Colonic mucosa (tissue), 4 donors: ENCODE results near the gene CD96. TPM values are rescaled to one million over a fixed set of nuclear protein-coding genes. Genes with fewer than 3 reads are reported as not detected.
"Not testable (repeated sequence)": the region's sequence is repeated elsewhere in the genome, so short reads cannot be mapped to it uniquely, and the experiment has no call there.

ENCODE experiments used
- DNase-seq: peaks from one replicate; pipeline ENCODE4 v3.0.0-alpha.2; 2020
- H3K27ac ChIP-seq: fragments of 200-600 bp; one replicate; pipeline ENCODE4 v1.8.0; 2021
- H3K27me3 ChIP-seq: fragments of 200-600 bp; one replicate; pipeline ENCODE4 v1.8.0; 2021
- H3K36me3 ChIP-seq: fragments of 200-600 bp; one replicate; pipeline ENCODE4 v1.8.0; 2021
- H3K4me1 ChIP-seq: fragments of 200-600 bp; one replicate; pipeline ENCODE4 v1.8.0; 2021; ENCODE audit warnings: mild to moderate bottlenecking
- H3K4me3 ChIP-seq: fragments of 200-600 bp; one replicate; pipeline ENCODE4 v1.8.0; 2021
- H3K9ac ChIP-seq, 2 donors: one replicate each; pipeline ENCODE4 v1.7.0; 2013; ENCODE audit warnings: control low read depth in 2 of 2, low read depth in 2 of 2, low read length in 2 of 2
- H3K9me3 ChIP-seq: fragments of 200-600 bp; one replicate; pipeline ENCODE4 v1.8.0; 2021
- intact Hi-C: fragments of 100-400 bp; cut with DNase I; formaldehyde crosslinking; loops from one replicate; pipeline ENCODE4 v1.14.1; 2022
- total RNA-seq, 2 donors: library from RNA; stranded (reverse); fragmentation: NEBNext Ultra II Directional in 1 of 2; extraction: Animal tissue kit (Norgen Biotek cat#: 25700) in 1 of 2; gene quantifications; one replicate each; pipeline ENCODE4 v1.2.1, GENCODE V29; 2021
- TF ChIP-seq, protein P1 (sequence below): fragments of 200-600 bp; IDR thresholded peaks from one replicate; pipeline ENCODE4 v1.8.0; 2022; ENCODE audit warnings: antibody characterized with exemption, mild to moderate bottlenecking
- donor health status: healthy.
- donor health status: DM: no; HTN: no; CAD: no.
- donor health status: DM: no; HTN: no; CAD: no.

The CD96 gene
- total RNA-seq, 2 donors from 2014 or later, result 1.7 to 2.8 TPM

DNA sequence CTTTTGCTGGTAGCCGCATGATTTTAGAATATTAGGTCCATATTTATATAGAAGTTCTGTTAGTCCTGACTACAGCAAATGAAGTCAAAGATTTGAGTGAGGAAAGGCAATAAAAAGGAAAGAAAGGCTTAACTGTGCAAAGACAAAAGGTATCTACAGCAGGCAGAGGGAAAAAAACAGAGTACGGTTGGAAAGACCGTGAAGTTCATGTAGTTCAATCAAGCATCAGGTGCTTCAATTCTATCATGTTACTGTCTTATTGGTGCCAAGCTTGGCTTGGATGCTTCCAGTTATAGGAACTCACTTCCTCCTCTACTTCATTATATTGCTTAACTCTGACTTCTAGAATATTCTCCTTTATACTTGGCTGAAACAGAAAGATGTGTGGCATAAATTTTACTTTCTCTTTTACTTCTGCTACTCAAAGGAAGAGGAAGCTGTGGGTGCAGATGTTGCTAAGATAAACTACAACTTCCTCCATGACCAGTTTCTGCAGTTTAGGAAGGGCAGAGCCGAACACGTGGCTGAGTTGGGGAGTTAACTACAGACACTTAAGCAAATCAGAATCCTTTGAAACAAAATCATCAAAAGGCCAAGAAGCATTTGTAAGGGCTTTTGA, 125.7 kb downstream of the CD96 start:
- DNase-seq, result peak; percentile 48
- H3K27ac ChIP-seq, result peak overlapping the region; percentile 38
- no peak overlapping the region for H3K9ac ChIP-seq
- intact Hi-C loops, result loop anchor here (2.0 to 5.0 kb wide), 3 partner anchors 23 to 301 kb away; no protein-coding TSS in a partner anchor
- no peaks in the 10 kb centered on the region for H3K27me3 ChIP-seq
- TF ChIP-seq, protein P1, sequence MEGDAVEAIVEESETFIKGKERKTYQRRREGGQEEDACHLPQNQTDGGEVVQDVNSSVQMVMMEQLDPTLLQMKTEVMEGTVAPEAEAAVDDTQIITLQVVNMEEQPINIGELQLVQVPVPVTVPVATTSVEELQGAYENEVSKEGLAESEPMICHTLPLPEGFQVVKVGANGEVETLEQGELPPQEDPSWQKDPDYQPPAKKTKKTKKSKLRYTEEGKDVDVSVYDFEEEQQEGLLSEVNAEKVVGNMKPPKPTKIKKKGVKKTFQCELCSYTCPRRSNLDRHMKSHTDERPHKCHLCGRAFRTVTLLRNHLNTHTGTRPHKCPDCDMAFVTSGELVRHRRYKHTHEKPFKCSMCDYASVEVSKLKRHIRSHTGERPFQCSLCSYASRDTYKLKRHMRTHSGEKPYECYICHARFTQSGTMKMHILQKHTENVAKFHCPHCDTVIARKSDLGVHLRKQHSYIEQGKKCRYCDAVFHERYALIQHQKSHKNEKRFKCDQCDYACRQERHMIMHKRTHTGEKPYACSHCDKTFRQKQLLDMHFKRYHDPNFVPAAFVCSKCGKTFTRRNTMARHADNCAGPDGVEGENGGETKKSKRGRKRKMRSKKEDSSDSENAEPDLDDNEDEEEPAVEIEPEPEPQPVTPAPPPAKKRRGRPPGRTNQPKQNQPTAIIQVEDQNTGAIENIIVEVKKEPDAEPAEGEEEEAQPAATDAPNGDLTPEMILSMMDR, result no peak
- H3K9me3 ChIP-seq, result no peaks in the 10 kb centered on the region
- H3K4me1 ChIP-seq, result no peaks in the 10 kb centered on the region
- no peak overlapping the region for H3K4me3 ChIP-seq
- no peaks in the 10 kb centered on the region for H3K36me3 ChIP-seq

DNA sequence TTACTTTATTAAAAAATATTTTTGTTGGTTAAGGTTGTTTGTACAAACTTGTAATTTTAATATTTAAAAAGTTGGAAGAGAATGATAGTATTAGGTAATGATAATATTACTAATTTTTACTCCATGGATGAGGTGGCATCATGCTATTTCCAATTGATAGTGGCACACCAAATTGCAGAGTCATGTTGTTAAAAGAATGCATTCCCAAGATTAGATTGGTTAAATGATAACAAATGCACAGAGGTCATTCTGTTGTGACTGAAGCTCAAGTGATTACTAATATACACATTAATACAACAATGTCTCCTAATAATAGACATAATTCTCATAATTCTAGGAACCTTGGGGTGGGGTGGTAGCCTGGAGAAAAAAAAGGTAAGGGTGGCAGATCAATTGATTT, 126.3 kb downstream of the CD96 start:
- Histone ChIP-seq H3K27me3 (no peaks in the 10 kb centered on the region), H3K9me3 (no peaks in the 10 kb centered on the region), H3K4me3 (no peak overlapping the region), H3K27ac (peak overlapping the region; percentile 38), H3K4me1 (no peaks in the 10 kb centered on the region), H3K36me3 (no peaks in the 10 kb centered on the region), H3K9ac (no peak overlapping the region)
- no peak for DNase-seq
- TF ChIP-seq, protein P1, result no peak
- intact Hi-C loops, result loop anchor here (2.0 to 5.0 kb wide), 3 partner anchors 22 to 300 kb away; no protein-coding TSS in a partner anchor

DNA sequence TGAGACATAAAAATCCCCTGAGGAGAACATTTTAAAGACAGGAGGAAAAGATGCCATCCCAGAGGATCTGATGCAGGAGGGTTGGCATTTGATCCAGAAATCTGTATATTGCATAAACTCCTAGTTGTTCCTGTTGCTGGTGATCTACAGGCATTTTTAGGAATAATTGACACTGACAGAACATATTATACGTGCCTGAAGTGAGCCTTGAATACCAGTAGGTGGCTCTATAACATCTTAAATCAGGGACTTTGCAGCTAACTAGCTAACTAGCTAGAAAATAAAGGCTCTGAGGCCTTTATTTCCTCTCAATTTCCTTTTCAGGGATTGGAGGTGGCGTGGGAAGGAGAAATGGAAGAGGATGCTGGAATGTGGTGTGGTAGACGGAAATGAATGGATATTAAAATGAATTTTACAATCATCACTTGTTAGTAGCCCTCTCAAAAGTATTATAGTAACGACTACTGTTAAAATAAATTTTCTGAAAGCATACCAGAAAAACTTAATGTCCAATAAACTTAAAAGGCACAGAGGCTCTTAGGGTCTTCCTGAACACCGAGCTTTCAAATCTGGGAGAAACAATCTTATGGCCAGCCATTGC, 127.0 kb downstream of the CD96 start:
- intact Hi-C loops, result loop anchor here (2.0 to 5.0 kb wide), 3 partner anchors 22 to 300 kb away; no protein-coding TSS in a partner anchor
- H3K9me3 ChIP-seq, result no peaks in the 10 kb centered on the region
- H3K4me3 ChIP-seq, result no peak overlapping the region
- H3K27me3 ChIP-seq, result no peaks in the 10 kb centered on the region
- peaks cover 4% of the 10 kb centered on the region for H3K4me1 ChIP-seq
- no peak overlapping the region for H3K27ac ChIP-seq
- TF ChIP-seq, protein P1, result peak; percentile 76
- H3K9ac ChIP-seq, result no peak overlapping the region
- H3K36me3 ChIP-seq, result no peaks in the 10 kb centered on the region
- DNase-seq, result no peak

DNA sequence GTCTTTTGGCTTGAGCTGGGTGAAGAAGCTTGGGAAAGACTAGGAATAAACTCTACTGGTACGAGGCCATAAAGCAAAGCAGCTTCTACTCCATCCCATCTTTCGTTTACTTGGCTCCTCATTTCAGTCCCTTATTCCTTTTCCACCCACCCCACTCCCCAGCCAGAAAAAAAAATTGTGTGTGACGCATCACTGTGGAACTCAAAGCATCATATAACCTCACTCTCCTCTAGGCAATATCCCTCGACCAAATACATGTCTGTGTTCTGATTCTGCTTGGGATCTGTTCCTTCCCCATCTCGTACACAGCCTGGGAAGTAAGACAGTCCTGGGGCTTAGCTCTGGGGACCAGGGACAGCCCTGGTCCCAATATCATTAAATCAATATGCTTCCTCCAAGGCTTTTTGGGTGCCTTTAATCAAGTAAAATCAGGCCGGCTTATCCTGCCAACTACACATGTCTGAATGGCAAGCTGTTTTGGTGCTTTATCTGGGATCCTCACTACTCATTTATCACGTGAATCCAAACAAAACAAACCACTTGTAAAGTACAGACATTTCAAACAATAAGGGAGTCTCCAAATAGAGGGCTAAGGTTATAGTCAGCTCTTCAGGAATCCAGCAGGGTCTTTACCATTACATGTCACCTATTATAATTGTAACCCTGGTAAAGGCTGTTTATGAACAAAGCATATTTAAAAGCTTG, 128.1 kb downstream of the CD96 start:
- intact Hi-C loops, result loop anchor here (2.0 to 5.0 kb wide), 3 partner anchors 21 to 299 kb away; no protein-coding TSS in a partner anchor
- Histone ChIP-seq H3K4me1 (peaks cover 4% of the 10 kb centered on the region), H3K9ac (no peak overlapping the region), H3K27me3 (no peaks in the 10 kb centered on the region), H3K27ac (no peak overlapping the region), H3K9me3 (no peaks in the 10 kb centered on the region), H3K36me3 (no peaks in the 10 kb centered on the region), H3K4me3 (no peak overlapping the region)
- DNase-seq, result no peak
- TF ChIP-seq, protein P1, result no peak

DNA sequence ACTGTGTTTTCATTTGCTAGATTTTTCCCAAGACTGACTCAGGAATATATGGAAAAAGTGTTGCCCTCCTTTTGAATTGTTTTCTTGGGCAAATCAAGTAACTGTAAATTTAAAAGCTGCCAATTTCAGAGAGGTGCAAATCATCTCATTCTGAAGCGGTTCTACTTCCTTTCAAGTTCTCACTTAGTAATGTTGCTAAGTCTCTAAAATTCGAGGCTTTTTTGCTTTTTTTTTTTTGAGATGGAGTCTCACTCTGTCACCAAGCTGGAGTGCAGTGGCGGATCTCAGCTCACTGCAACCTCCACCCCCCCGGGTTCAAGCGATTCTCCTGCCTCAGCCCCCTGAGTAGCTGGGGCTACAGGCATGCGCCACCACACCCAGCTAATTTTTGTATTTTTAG, 130.5 kb downstream of the CD96 start:
- H3K9ac ChIP-seq, H3K9me3 ChIP-seq, H3K4me3 ChIP-seq, DNase-seq, H3K27me3 ChIP-seq, H3K36me3 ChIP-seq, intact Hi-C loops, H3K27ac ChIP-seq: not testable (repeated sequence)
- peaks cover 17% of the 10 kb centered on the region for H3K4me1 ChIP-seq
